Mesenchymal stem cell (in vitro differentiated cells and primary cell): ENCODE results near the gene PRR35.
A peak's percentile ranks its signal among the peaks of the same experiment; 100 is the strongest.

Experiments used
- DNase-seq: peaks from one replicate; pipeline ENCODE4 v3.0.0-alpha.2; 2013
- H2AFZ ChIP-seq: one replicate; pipeline ENCODE4 v1.6.1; 2013; ENCODE audit warnings: low read depth, mild to moderate bottlenecking, control low read depth, inconsistent platforms, low read length, moderate library complexity
- H2AK5ac ChIP-seq: 2 replicates; pipeline ENCODE4 v1.6.1; 2013; ENCODE audit warnings: low read length, moderate library complexity, mild to moderate bottlenecking, inconsistent platforms; ENCODE audit not compliant: severe bottlenecking
- H2BK120ac ChIP-seq: one replicate; pipeline ENCODE4 v1.6.1; 2013; ENCODE audit warnings: low read depth, mild to moderate bottlenecking, inconsistent platforms, low read length, moderate library complexity
- H2BK12ac ChIP-seq, 2 experiments: one replicate each; pipeline ENCODE4 v1.6.1; 2013; ENCODE audit warnings: inconsistent platforms in 2 of 2, low read length in 2 of 2, mild to moderate bottlenecking in 2 of 2, moderate library complexity in 2 of 2, control low read depth in 1 of 2
- H2BK15ac ChIP-seq: one replicate; pipeline ENCODE4 v1.6.1; 2013; ENCODE audit warnings: mild to moderate bottlenecking, low read depth, inconsistent platforms; ENCODE audit not compliant: poor library complexity, severe bottlenecking
- H2BK5ac ChIP-seq: 2 replicates; pipeline ENCODE4 v1.6.1; 2013; ENCODE audit warnings: low read depth, mild to moderate bottlenecking, low read length, control low read depth, inconsistent platforms; ENCODE audit not compliant: poor library complexity, severe bottlenecking
- H3K14ac ChIP-seq, 2 experiments: one replicate each; pipeline ENCODE4 v1.6.1; 2013; ENCODE audit warnings: inconsistent platforms in 2 of 2, low read length in 2 of 2, control low read depth in 1 of 2, mild to moderate bottlenecking in 1 of 2, moderate library complexity in 1 of 2
- H3K18ac ChIP-seq, 2 experiments: one replicate each; pipeline ENCODE4 v1.6.1; 2013; ENCODE audit warnings: inconsistent platforms in 2 of 2, low read length in 2 of 2, control low read depth in 1 of 2, low read depth in 1 of 2, mild to moderate bottlenecking in 1 of 2
- H3K23ac ChIP-seq, 2 experiments: one replicate each; pipeline ENCODE4 v1.6.1; 2013; ENCODE audit warnings: inconsistent platforms in 2 of 2, low read length in 2 of 2, mild to moderate bottlenecking in 2 of 2, moderate library complexity in 2 of 2, control low read depth in 1 of 2
- H3K27ac ChIP-seq: 2 replicates; pipeline ENCODE4 v1.5.1; 2013; ENCODE audit warnings: mild to moderate bottlenecking, moderate library complexity, low read length, control low read depth, inconsistent platforms; ENCODE audit not compliant: poor library complexity, severe bottlenecking
- H3K27me3 ChIP-seq, 2 experiments: 2 replicates each; pipeline versions ENCODE4 v1.6.1 to v1.7.0; 2013; ENCODE audit warnings: low read length in 2 of 2, mild to moderate bottlenecking in 2 of 2, moderate library complexity in 2 of 2, control low read depth in 1 of 2, inconsistent platforms in 1 of 2; ENCODE audit not compliant: control insufficient read depth in 1 of 2, insufficient read depth in 1 of 2
- H3K36me3 ChIP-seq, 2 experiments: 2 replicates each; pipeline versions ENCODE4 v1.6.1 to v1.7.0; 2013; ENCODE audit warnings: low read length in 2 of 2, control low read depth in 1 of 2, inconsistent platforms in 1 of 2, low read depth in 1 of 2, mild to moderate bottlenecking in 1 of 2; ENCODE audit not compliant: insufficient read depth in 2 of 2, control insufficient read depth in 1 of 2
- H3K4ac ChIP-seq, 2 experiments: one replicate each; pipeline ENCODE4 v1.6.1; 2013; ENCODE audit warnings: inconsistent platforms in 2 of 2, low read length in 2 of 2, mild to moderate bottlenecking in 2 of 2, moderate library complexity in 2 of 2, control low read depth in 1 of 2, low read depth in 1 of 2
- H3K4me1 ChIP-seq: 2 replicates; pipeline ENCODE4 v1.6.1; 2013; ENCODE audit warnings: low read depth, low read length, control low read depth; ENCODE audit not compliant: control insufficient read depth, insufficient read depth
- H3K4me2 ChIP-seq: 2 replicates; pipeline ENCODE4 v1.6.1; 2013; ENCODE audit warnings: low read length, mild to moderate bottlenecking, inconsistent platforms; ENCODE audit not compliant: poor library complexity, severe bottlenecking
- H3K4me3 ChIP-seq, 2 experiments: 2 replicates each; pipeline versions ENCODE4 v1.5.1 to v1.7.0; 2013; ENCODE audit warnings: low read length in 2 of 2, mild to moderate bottlenecking in 2 of 2, control low read depth in 1 of 2, low read depth in 1 of 2; ENCODE audit not compliant: insufficient read depth in 1 of 2
- H3K79me1 ChIP-seq: replicated peaks from 2 replicates; pipeline ENCODE4 v1.6.1; 2013; ENCODE audit warnings: mild to moderate bottlenecking, control low read depth, low read length, inconsistent platforms; ENCODE audit not compliant: poor library complexity, severe bottlenecking
- H3K9ac ChIP-seq: 2 replicates; pipeline ENCODE4 v1.7.0; 2013; ENCODE audit warnings: mild to moderate bottlenecking, low read length, moderate library complexity
- H3K9me3 ChIP-seq: 2 replicates; pipeline ENCODE4 v1.7.0; 2013; ENCODE audit warnings: mild to moderate bottlenecking, low read length; ENCODE audit not compliant: control insufficient read depth
- H4K8ac ChIP-seq: one replicate; pipeline ENCODE4 v1.6.1; 2013; ENCODE audit warnings: inconsistent platforms, mild to moderate bottlenecking, low read length, moderate library complexity
- H4K91ac ChIP-seq: one replicate; pipeline ENCODE4 v1.6.1; 2013; ENCODE audit warnings: mild to moderate bottlenecking, low read length, inconsistent platforms
- WGBS: methylation state at CpG from one replicate; pipeline ENCODE4 v1.1.7; 2013; ENCODE audit warnings: mixed read lengths; 5-methylcytosine and 5-hydroxymethylcytosine counted together

PRR35 gene

GRCh38 chr16:555528-556473 lies 4.4 kb upstream of the PRR35 start:
- Histone ChIP-seq H2BK15ac (no peak overlapping the region), H4K8ac (no peak overlapping the region), H3K23ac (no peak overlapping the region), H2BK5ac (no peak overlapping the region), H3K4me2 (no peak overlapping the region), H3K18ac (no peak overlapping the region), H2BK12ac (no peak overlapping the region), H3K9ac (peak overlapping the region; percentile 80), H2BK120ac (no peak overlapping the region), H4K91ac (peak overlapping the region; percentile 73), H3K14ac (no peak overlapping the region), H3K4me3 (no peak overlapping the region), H2AK5ac (no peak overlapping the region), H3K9me3 (no peaks in the 10 kb centered on the region), H3K79me1 (peaks cover 8% of the 10 kb centered on the region), H2AFZ (no peak overlapping the region), H3K36me3 (peaks cover 18 to 49% of the 10 kb centered on the region in 2 experiments), H3K27ac (no peak overlapping the region), H3K4me1 (peaks cover 35% of the 10 kb centered on the region), H3K27me3 (peaks cover 22 to 24% of the 10 kb centered on the region in 2 experiments), H3K4ac (peak overlapping the region in 1 of 2 experiments; percentile 51)
- DNase-seq, result no peak
- 92% methylated on average over 28 of the region's 32 CpGs for WGBS

- no peak overlapping the region for H2BK12ac ChIP-seq
- H2BK5ac ChIP-seq, result no peak overlapping the region
- H4K8ac ChIP-seq, result no peak overlapping the region
- H3K27me3 ChIP-seq, result peaks cover 30 to 32% of the 10 kb centered on the region in 2 experiments
- DNase-seq, result no peak
- H3K79me1 ChIP-seq, result peaks cover 5% of the 10 kb centered on the region
- H3K36me3 ChIP-seq, result peaks cover 13 to 41% of the 10 kb centered on the region in 2 experiments
- H3K4me3 ChIP-seq, result no peak overlapping the region
- H2BK15ac ChIP-seq, result no peak overlapping the region
- H2BK120ac ChIP-seq, result no peak overlapping the region
- H3K18ac ChIP-seq, result no peak overlapping the region
- H2AFZ ChIP-seq, result no peak overlapping the region
- no peak overlapping the region for H2AK5ac ChIP-seq
- H3K27ac ChIP-seq, result no peak overlapping the region
- H3K9ac ChIP-seq, result no peak overlapping the region
- H3K23ac ChIP-seq, result no peak overlapping the region
- WGBS, result 91% methylated on average over 25 of the region's 32 CpGs
- H3K9me3 ChIP-seq, result no peaks in the 10 kb centered on the region
- H3K14ac ChIP-seq, result no peak overlapping the region
- H3K4me1 ChIP-seq, result peaks cover 35% of the 10 kb centered on the region
- H3K4me2 ChIP-seq, result no peak overlapping the region
- H3K4ac ChIP-seq, result no peak overlapping the region
- H4K91ac ChIP-seq, result no peak overlapping the region
These were observed 3.6 kb upstream of the PRR35 start for GRCh38 chr16:556474-557173.

- Histone ChIP-seq H3K4ac (no peak overlapping the region), H3K23ac (no peak overlapping the region), H3K4me3 (no peak overlapping the region), H2AK5ac (no peak overlapping the region), H2BK15ac (no peak overlapping the region), H2BK120ac (no peak overlapping the region), H3K4me1 (peaks cover 39% of the 10 kb centered on the region), H3K18ac (no peak overlapping the region), H3K9ac (no peak overlapping the region), H2AFZ (no peak overlapping the region), H3K9me3 (no peaks in the 10 kb centered on the region), H4K91ac (no peak overlapping the region), H3K14ac (no peak overlapping the region), H3K79me1 (no peaks in the 10 kb centered on the region), H4K8ac (no peak overlapping the region), H2BK5ac (no peak overlapping the region), H2BK12ac (no peak overlapping the region), H3K4me2 (no peak overlapping the region), H3K27me3 (peaks cover 38 to 41% of the 10 kb centered on the region in 2 experiments), H3K36me3 (peaks cover 4 to 30% of the 10 kb centered on the region in 2 experiments), H3K27ac (no peak overlapping the region)
- 92% methylated on average over 23 of the region's 23 CpGs for WGBS
- DNase-seq, result no peak
These were observed 2.5 kb upstream of the PRR35 start for GRCh38 chr16:557463-558297.
